Kidney (tissue), 14 donors: ENCODE data around the gene SRSF3. TPM values are rescaled to one million over a fixed set of nuclear protein-coding genes. Genes with fewer than 3 reads are reported as not detected.

Experiments
- DNase-seq, 5 donors: peaks; one replicate each; pipeline ENCODE4 v3.0.0-alpha.2; 2013 to 2020
- FAIRE-seq: peaks from 2 replicates; lab custom pipeline; 2012; peaks lifted over from hg19 to GRCh38; lab: Jason Lieb, UNC
- H3K27ac ChIP-seq, 2 donors: one replicate each; pipeline ENCODE4 v1.7.0; 2013; ENCODE audit warnings: low read depth in 2 of 2, low read length in 2 of 2, inconsistent platforms in 1 of 2
- H3K27me3 ChIP-seq: one replicate; pipeline ENCODE4 v1.7.1; 2013; ENCODE audit warnings: low read length, inconsistent platforms; ENCODE audit not compliant: control insufficient read depth, insufficient read depth
- H3K36me3 ChIP-seq, 3 donors: one replicate each; pipeline versions ENCODE4 v1.7.0 to v1.7.1; 2013; ENCODE audit warnings: low read length in 3 of 3, control low read depth in 1 of 3, inconsistent platforms in 1 of 3; ENCODE audit not compliant: insufficient read depth in 3 of 3, control insufficient read depth in 2 of 3
- H3K4me1 ChIP-seq, 3 donors: one replicate each; pipeline versions ENCODE4 v1.7.0 to v1.7.1; 2013; ENCODE audit warnings: low read length in 3 of 3, inconsistent platforms in 1 of 3, low read depth in 1 of 3; ENCODE audit not compliant: control insufficient read depth in 2 of 3, insufficient read depth in 2 of 3
- H3K4me3 ChIP-seq, 3 donors: one replicate each; pipeline versions ENCODE4 v1.7.0 to v1.8.1; 2013; ENCODE audit warnings: low read length in 3 of 3, control low read depth in 1 of 3, inconsistent platforms in 1 of 3
- H3K9ac ChIP-seq, 3 donors: one replicate each; pipeline versions ENCODE4 v1.7.0 to v1.7.1; 2013; ENCODE audit warnings: low read length in 3 of 3, control low read depth in 1 of 3, inconsistent platforms in 1 of 3
- H3K9me3 ChIP-seq, 3 donors: one replicate each; pipeline versions ENCODE4 v1.7.0 to v1.7.1; 2013; ENCODE audit warnings: low read length in 3 of 3, control low read depth in 1 of 3, inconsistent platforms in 1 of 3; ENCODE audit not compliant: control insufficient read depth in 2 of 3, insufficient read depth in 1 of 3
- intact Hi-C: fragments of 100-400 bp; cut with DNase I; formaldehyde crosslinking; loops from one replicate; pipeline ENCODE4 v1.11.1; 2022
- polyA plus RNA-seq: library from polyadenylated mRNA; stranded (reverse); fragments of 350-450 nt; fragmentation: Illumina TruSeq; extraction: RNeasy Lipid Tissue Mini Kit (QIAGEN cat#74804); gene quantifications from one replicate; pipeline ENCODE4 v1.2.3, GENCODE V29; 2014; ENCODE audit warnings: low read depth, low replicate concordance; ENCODE audit not compliant: insufficient read depth
- total RNA-seq: library from RNA; stranded (reverse); fragmentation: NEBNext Ultra II Directional; extraction: Animal tissue kit (Norgen Biotek cat#: 25700); gene quantifications from one replicate; pipeline ENCODE4 v1.2.1, GENCODE V29; 2021
- TF ChIP-seq, protein P1 (sequence below): IDR thresholded peaks from 3 replicates; pipeline ENCODE4 v1.5.1; 2012; ENCODE audit warnings: mild to moderate bottlenecking, moderate library complexity, borderline replicate concordance; ENCODE audit not compliant: insufficient read depth; ENCODE audit errors: extremely low read depth
- donor health status: control.
- donor health status: control.
- donor health status: control.
- donor health status: control.
- donor health status: control.
- donor health status: DM: yes; HTN: yes; CAD: no.
- donor health status: Normal renal cell carcinoma (clear cell type).

The SRSF3 gene
- total and polyA plus RNA-seq, 2 donors from 2014 or later: 222 to 257 TPM

DNA sequence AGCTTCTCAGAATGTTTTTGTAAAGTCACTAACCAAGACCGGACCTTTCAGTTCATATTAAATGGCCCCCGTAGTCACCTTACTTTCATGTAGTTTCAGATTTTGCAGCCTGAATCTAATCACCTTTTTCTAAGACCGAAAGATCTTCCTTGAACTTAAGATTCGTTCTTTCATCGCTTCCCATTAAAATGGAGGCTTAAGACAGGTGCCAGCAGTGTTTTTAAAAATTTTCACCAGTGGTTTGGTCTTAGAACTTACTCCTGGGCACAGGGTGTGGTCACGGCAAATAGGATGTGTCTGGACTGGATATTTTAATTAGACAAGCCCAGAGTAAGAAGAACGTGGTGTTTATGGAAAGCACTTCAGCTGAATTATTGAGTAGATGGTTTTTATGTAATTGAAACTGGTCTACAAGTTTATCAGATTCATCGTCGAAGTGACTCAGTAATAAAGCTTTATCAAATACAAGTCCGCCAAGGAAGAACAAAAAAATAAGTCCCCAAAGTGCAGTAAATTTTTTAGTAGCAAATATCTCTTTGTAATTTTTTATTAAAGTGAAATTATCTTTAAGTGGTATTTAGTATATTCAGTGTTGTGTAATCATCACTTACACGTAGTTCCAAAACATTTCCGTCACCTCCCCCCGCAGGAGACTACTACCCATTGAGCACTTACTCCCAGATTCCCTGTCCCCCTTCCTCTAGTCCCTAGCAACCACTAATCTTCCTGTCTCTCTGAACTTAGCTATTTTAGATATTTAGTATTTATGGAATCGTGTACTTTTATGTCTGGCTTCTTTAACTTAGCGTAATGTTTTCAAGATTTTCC lies 868 bp downstream of the SRSF3 start:
- DNase-seq (peak in 2 of 5 donors; percentile 76 to 86), FAIRE-seq (no peak)
- H3K4me1 ChIP-seq: peaks cover 9 to 25% (median 10%) of the 10 kb centered on the region in 3 donors
- H3K9me3 ChIP-seq: no peaks in the 10 kb centered on the region
- H3K36me3 ChIP-seq: peaks cover 12 to 34% (median 22%) of the 10 kb centered on the region in 3 donors
- H3K27me3 ChIP-seq: no peaks in the 10 kb centered on the region
- peak overlapping the region; percentile 61 to 98 (median 97) for H3K9ac ChIP-seq
- peak overlapping the region; percentile 88 to 99 (median 91) for H3K4me3 ChIP-seq
- TF ChIP-seq, protein P1, sequence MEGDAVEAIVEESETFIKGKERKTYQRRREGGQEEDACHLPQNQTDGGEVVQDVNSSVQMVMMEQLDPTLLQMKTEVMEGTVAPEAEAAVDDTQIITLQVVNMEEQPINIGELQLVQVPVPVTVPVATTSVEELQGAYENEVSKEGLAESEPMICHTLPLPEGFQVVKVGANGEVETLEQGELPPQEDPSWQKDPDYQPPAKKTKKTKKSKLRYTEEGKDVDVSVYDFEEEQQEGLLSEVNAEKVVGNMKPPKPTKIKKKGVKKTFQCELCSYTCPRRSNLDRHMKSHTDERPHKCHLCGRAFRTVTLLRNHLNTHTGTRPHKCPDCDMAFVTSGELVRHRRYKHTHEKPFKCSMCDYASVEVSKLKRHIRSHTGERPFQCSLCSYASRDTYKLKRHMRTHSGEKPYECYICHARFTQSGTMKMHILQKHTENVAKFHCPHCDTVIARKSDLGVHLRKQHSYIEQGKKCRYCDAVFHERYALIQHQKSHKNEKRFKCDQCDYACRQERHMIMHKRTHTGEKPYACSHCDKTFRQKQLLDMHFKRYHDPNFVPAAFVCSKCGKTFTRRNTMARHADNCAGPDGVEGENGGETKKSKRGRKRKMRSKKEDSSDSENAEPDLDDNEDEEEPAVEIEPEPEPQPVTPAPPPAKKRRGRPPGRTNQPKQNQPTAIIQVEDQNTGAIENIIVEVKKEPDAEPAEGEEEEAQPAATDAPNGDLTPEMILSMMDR: no peak
- intact Hi-C loops: no loop called here
- H3K27ac ChIP-seq: peak overlapping the region; percentile 97 to 99

GRCh38 chr6:36596356-36596755 lies 2.2 kb downstream of the SRSF3 start:
- peaks cover 21 to 46% (median 33%) of the 10 kb centered on the region in 3 donors for H3K36me3 ChIP-seq
- H3K9ac ChIP-seq: peak overlapping the region; percentile 1 to 97 (median 69)
- no peaks in the 10 kb centered on the region for H3K27me3 ChIP-seq
- peaks cover 13 to 28% (median 15%) of the 10 kb centered on the region in 3 donors for H3K4me1 ChIP-seq
- H3K27ac ChIP-seq: peak overlapping the region in 1 of 2 donors; percentile 32
- intact Hi-C loops: no loop called here
- FAIRE-seq: no peak
- H3K4me3 ChIP-seq: peak overlapping the region; percentile 88 to 99 (median 91)
- no peaks in the 10 kb centered on the region for H3K9me3 ChIP-seq
- DNase-seq: peak in 2 of 5 donors; percentile 27 to 54
- TF ChIP-seq, protein P1: no peak

DNA sequence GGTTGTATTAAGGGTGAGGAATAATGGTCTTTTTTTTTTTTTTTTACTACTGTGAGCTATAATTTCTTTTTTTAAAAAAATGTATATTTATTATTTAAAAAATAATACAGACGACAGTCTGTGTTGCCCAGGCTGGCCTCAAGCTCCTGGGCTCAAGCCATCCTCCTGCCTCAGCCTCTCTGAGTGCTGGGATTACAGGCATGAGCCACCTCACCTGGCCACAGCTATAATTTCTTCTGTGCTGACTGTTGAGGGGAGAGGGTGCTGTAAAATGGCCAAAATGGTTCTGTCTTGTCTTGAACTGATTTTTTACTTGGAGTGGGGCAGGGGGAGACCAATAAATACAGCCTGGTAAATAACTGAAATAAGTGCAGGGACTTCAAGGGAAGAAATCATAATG lies 3.6 kb downstream of the SRSF3 start:
- H3K27ac ChIP-seq: no peak overlapping the region
- FAIRE-seq: no peak
- H3K4me1 ChIP-seq: peaks cover 13 to 30% (median 15%) of the 10 kb centered on the region in 3 donors
- H3K36me3 ChIP-seq: peaks cover 28 to 60% (median 42%) of the 10 kb centered on the region in 3 donors
- H3K4me3 ChIP-seq: peak overlapping the region; percentile 21 to 91 (median 60)
- no peaks in the 10 kb centered on the region for H3K9me3 ChIP-seq
- H3K9ac ChIP-seq: peak overlapping the region; percentile 57 to 97 (median 75)
- H3K27me3 ChIP-seq: no peaks in the 10 kb centered on the region
- DNase-seq: no peak
- TF ChIP-seq, protein P1: no peak
- intact Hi-C loops: no loop called here
